NB4 (cell line): ENCODE measurements around the gene ADAMTS16.

Experiments
- POLR2A ChIP-seq: IDR thresholded peaks from 2 replicates; pipeline ENCODE4 v1.6.1; 2011; ENCODE audit warnings: mild to moderate bottlenecking; ENCODE audit not compliant: insufficient read length; ENCODE audit errors: extremely low read depth
- TF ChIP-seq, protein P1 (sequence below): IDR thresholded peaks from 2 replicates; pipeline ENCODE4 v1.6.1; 2011; ENCODE audit warnings: low read depth, low read length

DNA sequence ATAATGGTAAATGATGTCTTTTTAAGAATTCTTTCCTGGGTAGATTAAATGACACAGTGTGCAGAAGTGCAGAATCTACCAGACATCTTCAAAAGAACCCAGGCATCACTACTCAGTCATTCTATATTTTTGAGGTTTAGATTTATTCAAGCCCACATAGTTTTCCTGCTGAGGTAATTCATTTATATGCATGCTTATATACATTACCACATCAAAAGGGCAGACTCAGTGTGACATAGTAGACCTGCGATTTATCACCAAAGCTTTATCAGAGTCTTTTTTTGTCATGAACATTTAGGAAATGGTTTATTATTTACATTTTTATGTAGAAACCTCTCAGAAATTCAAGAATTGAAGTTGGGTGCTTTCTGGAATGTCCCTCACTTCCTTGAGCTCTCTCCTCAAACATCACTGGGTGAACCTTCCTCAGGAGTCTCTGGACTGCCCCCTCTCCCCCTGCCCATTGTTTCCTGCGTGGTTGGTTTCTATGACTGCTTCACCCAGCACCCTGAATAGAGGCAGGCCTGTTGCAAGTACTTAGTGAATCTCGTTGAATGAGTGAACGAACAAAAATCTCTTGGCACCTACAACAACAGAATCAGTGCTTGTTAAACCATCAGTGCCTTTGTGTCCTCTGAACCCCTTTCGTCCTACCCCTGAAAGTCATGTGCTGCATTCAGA is 42.5 kb downstream of the ADAMTS16 start:
- TF ChIP-seq, protein P1, sequence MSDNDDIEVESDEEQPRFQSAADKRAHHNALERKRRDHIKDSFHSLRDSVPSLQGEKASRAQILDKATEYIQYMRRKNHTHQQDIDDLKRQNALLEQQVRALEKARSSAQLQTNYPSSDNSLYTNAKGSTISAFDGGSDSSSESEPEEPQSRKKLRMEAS: no peak
- TF ChIP-seq POLR2A: no peak
